ENCODE measurements around the gene CLDN22.

CLDN22 gene

DNA sequence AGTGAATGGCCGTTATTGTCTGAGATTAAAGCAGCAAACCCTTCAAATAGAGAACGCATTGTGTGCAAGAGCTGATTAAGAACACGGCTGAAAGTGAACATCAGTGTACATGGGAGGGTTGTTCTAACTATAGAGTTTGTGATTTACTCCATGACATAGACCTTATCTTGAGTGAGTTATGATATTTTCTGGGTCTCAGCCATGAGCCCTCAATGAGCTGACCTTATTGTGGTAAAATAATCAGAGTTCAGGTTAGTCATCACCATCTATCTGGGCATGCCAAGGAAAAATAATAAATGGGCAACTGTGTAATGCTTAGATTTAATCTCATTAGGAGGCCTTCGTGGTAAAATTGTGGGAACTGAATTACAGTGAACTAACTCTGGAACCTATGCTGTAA, 35.3 kb upstream of the CLDN22 start:
- no peak overlapping the region for H3K27ac ChIP-seq (replicated peaks)
- H3K27me3 ChIP-seq (ENCODE audit: insufficient read depth, poor library complexity, severe bottlenecking): no peaks in the 10 kb centered on the region
- TF ChIP-seq GABPA (IDR thresholded peaks at IDR 0.05; ENCODE audit: low read depth) (no peak), SPI1 (IDR thresholded peaks at IDR 0.05; ENCODE audit: borderline replicate concordance, low read depth) (no peak), POLR2AphosphoS5 (IDR thresholded peaks at IDR 0.05; ENCODE audit: low read depth) (no peak)
- TF ChIP-seq, protein P1, sequence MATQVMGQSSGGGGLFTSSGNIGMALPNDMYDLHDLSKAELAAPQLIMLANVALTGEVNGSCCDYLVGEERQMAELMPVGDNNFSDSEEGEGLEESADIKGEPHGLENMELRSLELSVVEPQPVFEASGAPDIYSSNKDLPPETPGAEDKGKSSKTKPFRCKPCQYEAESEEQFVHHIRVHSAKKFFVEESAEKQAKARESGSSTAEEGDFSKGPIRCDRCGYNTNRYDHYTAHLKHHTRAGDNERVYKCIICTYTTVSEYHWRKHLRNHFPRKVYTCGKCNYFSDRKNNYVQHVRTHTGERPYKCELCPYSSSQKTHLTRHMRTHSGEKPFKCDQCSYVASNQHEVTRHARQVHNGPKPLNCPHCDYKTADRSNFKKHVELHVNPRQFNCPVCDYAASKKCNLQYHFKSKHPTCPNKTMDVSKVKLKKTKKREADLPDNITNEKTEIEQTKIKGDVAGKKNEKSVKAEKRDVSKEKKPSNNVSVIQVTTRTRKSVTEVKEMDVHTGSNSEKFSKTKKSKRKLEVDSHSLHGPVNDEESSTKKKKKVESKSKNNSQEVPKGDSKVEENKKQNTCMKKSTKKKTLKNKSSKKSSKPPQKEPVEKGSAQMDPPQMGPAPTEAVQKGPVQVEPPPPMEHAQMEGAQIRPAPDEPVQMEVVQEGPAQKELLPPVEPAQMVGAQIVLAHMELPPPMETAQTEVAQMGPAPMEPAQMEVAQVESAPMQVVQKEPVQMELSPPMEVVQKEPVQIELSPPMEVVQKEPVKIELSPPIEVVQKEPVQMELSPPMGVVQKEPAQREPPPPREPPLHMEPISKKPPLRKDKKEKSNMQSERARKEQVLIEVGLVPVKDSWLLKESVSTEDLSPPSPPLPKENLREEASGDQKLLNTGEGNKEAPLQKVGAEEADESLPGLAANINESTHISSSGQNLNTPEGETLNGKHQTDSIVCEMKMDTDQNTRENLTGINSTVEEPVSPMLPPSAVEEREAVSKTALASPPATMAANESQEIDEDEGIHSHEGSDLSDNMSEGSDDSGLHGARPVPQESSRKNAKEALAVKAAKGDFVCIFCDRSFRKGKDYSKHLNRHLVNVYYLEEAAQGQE (IDR thresholded peaks at IDR 0.05; ENCODE audit: insufficient replicate concordance, low read depth): no peak
- TF ChIP-seq, protein P2, sequence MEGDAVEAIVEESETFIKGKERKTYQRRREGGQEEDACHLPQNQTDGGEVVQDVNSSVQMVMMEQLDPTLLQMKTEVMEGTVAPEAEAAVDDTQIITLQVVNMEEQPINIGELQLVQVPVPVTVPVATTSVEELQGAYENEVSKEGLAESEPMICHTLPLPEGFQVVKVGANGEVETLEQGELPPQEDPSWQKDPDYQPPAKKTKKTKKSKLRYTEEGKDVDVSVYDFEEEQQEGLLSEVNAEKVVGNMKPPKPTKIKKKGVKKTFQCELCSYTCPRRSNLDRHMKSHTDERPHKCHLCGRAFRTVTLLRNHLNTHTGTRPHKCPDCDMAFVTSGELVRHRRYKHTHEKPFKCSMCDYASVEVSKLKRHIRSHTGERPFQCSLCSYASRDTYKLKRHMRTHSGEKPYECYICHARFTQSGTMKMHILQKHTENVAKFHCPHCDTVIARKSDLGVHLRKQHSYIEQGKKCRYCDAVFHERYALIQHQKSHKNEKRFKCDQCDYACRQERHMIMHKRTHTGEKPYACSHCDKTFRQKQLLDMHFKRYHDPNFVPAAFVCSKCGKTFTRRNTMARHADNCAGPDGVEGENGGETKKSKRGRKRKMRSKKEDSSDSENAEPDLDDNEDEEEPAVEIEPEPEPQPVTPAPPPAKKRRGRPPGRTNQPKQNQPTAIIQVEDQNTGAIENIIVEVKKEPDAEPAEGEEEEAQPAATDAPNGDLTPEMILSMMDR (IDR thresholded peaks at IDR 0.05; ENCODE audit: insufficient read depth, low read length): no peak
- no peak overlapping the region for H3K4me3 ChIP-seq (replicated peaks; ENCODE audit: insufficient read depth, low read length)
- no peak for DNase-seq (ENCODE audit: low read depth in 1 of 2, low spot score in 1 of 2)

DNA sequence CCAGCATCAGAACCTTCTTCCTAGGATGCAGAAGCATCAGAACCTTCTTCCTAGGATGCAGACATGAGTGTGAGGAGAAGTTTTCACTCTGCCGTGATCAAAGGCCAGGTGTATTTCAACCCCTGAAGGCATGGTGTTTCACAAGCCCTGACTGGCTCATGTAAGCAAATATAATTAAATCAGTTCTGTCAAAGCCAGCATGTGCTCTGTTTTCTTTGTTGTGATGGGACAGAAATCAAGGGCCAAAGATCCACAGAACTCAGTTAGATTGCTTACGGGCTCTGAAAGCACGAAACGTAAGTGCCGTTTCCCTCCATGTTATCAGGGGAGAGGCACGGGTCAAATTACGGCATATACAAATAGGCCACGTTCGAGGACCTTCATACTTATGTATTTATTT, 34.1 kb upstream of the CLDN22 start:
- no peak overlapping the region for H3K4me3 ChIP-seq (replicated peaks; ENCODE audit: insufficient read depth, low read length)
- H3K27ac ChIP-seq (replicated peaks): no peak overlapping the region
- H3K27me3 ChIP-seq (ENCODE audit: insufficient read depth, poor library complexity, severe bottlenecking): no peaks in the 10 kb centered on the region
- TF ChIP-seq SPI1 (IDR thresholded peaks at IDR 0.05; ENCODE audit: borderline replicate concordance, low read depth): no peak
- TF ChIP-seq, protein P1 (IDR thresholded peaks at IDR 0.05; ENCODE audit: insufficient replicate concordance, low read depth): no peak
- no peak for TF ChIP-seq POLR2AphosphoS5 (IDR thresholded peaks at IDR 0.05; ENCODE audit: low read depth)
- TF ChIP-seq, protein P2 (IDR thresholded peaks at IDR 0.05; ENCODE audit: insufficient read depth, low read length): no peak
- TF ChIP-seq GABPA (IDR thresholded peaks at IDR 0.05; ENCODE audit: low read depth): no peak
- DNase-seq (ENCODE audit: low read depth in 1 of 2, low spot score in 1 of 2): no peak

DNA sequence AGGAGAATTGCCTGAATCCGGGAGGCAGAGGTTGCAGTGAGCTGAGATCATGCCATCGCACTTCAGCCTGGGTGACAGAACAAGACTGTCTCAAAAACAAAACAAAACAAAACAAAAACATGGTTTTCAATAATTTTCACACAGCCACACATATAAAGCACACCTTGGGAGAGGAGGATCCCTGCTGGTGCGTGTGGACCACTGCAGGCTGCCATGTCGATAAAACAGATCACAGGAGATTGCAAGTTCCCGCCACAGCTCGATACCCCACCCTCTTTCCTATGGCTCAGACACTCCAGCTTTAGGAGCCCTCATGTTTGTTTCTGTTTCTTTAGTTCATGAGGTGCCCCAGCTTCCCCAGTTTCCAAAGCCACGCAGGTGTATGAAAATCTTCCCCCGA, 33.5 kb upstream of the CLDN22 start:
- no peak overlapping the region for H3K27ac ChIP-seq (replicated peaks)
- TF ChIP-seq, protein P2 (IDR thresholded peaks at IDR 0.05; ENCODE audit: insufficient read depth, low read length): no peak
- TF ChIP-seq, protein P1 (IDR thresholded peaks at IDR 0.05; ENCODE audit: insufficient replicate concordance, low read depth): no peak
- TF ChIP-seq POLR2AphosphoS5 (IDR thresholded peaks at IDR 0.05; ENCODE audit: low read depth) (no peak), GABPA (IDR thresholded peaks at IDR 0.05; ENCODE audit: low read depth) (no peak), SPI1 (IDR thresholded peaks at IDR 0.05; ENCODE audit: borderline replicate concordance, low read depth) (no peak)

More for the DNA sequence above, 33.5 kb upstream of the CLDN22 start:
- Histone ChIP-seq H3K4me3 (replicated peaks; ENCODE audit: insufficient read depth, low read length) (no peak overlapping the region), H3K27me3 (ENCODE audit: insufficient read depth, poor library complexity, severe bottlenecking) (no peaks in the 10 kb centered on the region)
- no peak for DNase-seq (ENCODE audit: low read depth in 1 of 2, low spot score in 1 of 2)

All from HL-60 (cell line).